HEK293 (cell line): ENCODE measurements around the gene PLK4.

ENCODE experiments used
- MYNN ChIP-seq: fragments of 450-650 bp; formaldehyde crosslinking; IDR thresholded peaks from 2 replicates; pipeline ENCODE4 v1.5.1; 2016; ENCODE audit warnings: missing biosample characterization, missing genetic modification characterization, borderline replicate concordance
- ZBTB7A ChIP-seq: fragments of 450-650 bp; formaldehyde crosslinking; IDR thresholded peaks from 2 replicates; pipeline ENCODE4 v1.5.1; 2016; ENCODE audit warnings: low read depth, missing biosample characterization, missing genetic modification characterization
- ZNF350 ChIP-seq: fragments of 450-650 bp; formaldehyde crosslinking; IDR thresholded peaks from 2 replicates; pipeline ENCODE4 v1.5.0; 2017; ENCODE audit warnings: missing biosample characterization, mild to moderate bottlenecking, missing genetic modification characterization
- ZNF426 ChIP-seq: fragments of 450-650 bp; formaldehyde crosslinking; IDR thresholded peaks from 2 replicates; pipeline ENCODE4 v1.5.1; 2017; ENCODE audit warnings: missing biosample characterization, missing genetic modification characterization, mild to moderate bottlenecking, inconsistent platforms, moderate library complexity
- ZNF555 ChIP-seq: fragments of 450-650 bp; formaldehyde crosslinking; conservative IDR thresholded peaks from 2 replicates; pipeline ENCODE4 v1.5.1; 2017; ENCODE audit warnings: missing biosample characterization, mild to moderate bottlenecking, missing genetic modification characterization, inconsistent platforms
- ZNF626 ChIP-seq: fragments of 450-650 bp; sonication (Bioruptor Pico); formaldehyde crosslinking; IDR thresholded peaks from 2 replicates; pipeline ENCODE4 v1.5.1; 2018; ENCODE audit warnings: missing biosample characterization, missing genetic modification characterization, inconsistent platforms
- ZSCAN30 ChIP-seq: fragments of 450-650 bp; IDR thresholded peaks from 2 replicates; pipeline ENCODE4 v1.5.1; 2018; ENCODE audit warnings: missing biosample characterization, mild to moderate bottlenecking, missing genetic modification characterization, moderate library complexity
- TF ChIP-seq, protein P1 (sequence below): fragments of 450-650 bp; formaldehyde crosslinking; IDR thresholded peaks from 2 replicates; pipeline ENCODE4 v1.5.1; 2016; ENCODE audit warnings: missing biosample characterization, missing genetic modification characterization

DNA sequence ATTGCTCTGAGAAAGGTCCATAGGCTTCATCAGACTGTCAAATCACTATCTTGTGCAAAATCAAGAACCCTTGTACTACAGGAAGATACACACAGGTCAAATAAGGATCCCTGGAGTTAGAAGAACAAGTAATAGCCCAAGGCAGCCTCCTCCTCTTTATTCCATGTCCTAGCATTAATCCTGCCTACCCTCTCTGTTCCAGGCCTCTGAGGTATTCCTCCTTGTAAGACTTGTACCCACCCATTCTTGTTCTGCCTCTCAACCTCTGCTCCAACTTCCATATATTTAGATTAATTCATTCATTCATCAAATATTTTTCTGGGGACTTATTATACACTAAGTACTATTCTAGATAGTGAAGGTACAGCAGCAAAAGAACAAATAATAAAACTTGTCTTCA is 10.4 kb upstream of the PLK4 start:
- TF ChIP-seq ZSCAN30 (tag by site-specific recombination), result no peak
- TF ChIP-seq ZNF350 (tag by site-specific recombination), result no peak
- no peak for TF ChIP-seq ZNF555 (tag by site-specific recombination)
- no peak for TF ChIP-seq ZNF426 (tag by site-specific recombination)
- TF ChIP-seq ZBTB7A (tag by site-specific recombination), result no peak
- TF ChIP-seq, protein P1, sequence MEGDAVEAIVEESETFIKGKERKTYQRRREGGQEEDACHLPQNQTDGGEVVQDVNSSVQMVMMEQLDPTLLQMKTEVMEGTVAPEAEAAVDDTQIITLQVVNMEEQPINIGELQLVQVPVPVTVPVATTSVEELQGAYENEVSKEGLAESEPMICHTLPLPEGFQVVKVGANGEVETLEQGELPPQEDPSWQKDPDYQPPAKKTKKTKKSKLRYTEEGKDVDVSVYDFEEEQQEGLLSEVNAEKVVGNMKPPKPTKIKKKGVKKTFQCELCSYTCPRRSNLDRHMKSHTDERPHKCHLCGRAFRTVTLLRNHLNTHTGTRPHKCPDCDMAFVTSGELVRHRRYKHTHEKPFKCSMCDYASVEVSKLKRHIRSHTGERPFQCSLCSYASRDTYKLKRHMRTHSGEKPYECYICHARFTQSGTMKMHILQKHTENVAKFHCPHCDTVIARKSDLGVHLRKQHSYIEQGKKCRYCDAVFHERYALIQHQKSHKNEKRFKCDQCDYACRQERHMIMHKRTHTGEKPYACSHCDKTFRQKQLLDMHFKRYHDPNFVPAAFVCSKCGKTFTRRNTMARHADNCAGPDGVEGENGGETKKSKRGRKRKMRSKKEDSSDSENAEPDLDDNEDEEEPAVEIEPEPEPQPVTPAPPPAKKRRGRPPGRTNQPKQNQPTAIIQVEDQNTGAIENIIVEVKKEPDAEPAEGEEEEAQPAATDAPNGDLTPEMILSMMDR (tag by site-specific recombination), result no peak
- no peak for TF ChIP-seq MYNN
- TF ChIP-seq ZNF626 (tag by site-specific recombination), result no peak
